ENCODE results near the gene FGF18.
"Not testable (repeated sequence)": the region's sequence is repeated elsewhere in the genome, so short reads cannot be mapped to it uniquely, and the experiment has no call there.

FGF18 gene, protein sequence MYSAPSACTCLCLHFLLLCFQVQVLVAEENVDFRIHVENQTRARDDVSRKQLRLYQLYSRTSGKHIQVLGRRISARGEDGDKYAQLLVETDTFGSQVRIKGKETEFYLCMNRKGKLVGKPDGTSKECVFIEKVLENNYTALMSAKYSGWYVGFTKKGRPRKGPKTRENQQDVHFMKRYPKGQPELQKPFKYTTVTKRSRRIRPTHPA

DNA sequence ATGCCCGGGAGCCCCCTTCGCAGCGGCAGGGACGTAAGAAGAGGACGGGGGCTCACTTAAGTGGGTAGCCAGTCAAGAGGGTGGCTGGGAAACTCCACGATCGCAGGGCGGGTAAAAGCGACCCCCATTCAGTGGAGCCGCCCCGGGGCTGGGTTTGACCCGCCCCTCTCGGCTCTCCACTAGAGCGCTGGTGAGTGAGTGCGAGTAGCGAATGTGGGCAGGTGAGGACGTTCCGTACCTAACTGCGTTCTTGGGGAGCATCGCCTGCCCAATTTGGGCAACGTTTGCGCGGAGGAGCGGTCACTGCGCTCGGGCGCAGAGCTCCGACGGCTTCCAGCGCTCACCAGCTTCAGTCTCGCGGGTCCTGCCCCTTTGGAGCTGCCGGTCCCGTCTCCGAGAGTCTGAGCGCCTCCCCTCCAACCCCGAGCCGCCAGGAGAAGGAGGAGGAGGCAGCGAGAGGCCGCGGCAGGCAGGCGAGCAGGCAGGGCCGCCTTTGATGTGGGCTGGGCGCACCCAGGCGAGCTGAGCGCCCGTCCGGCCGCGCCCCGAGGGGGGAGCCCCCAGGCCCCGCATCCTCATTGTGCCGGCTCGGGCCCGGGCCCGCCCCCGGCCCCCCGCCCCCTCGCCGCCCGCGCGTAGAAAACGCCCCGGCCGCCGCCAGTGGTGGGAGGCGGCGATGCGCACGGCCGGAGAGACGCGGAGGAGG, at the start of gene FGF18:
TSS of gene FGF18 (plus strand) at position 666 of the 706 bp plus-strand sequence. CDS start 553 bp downstream, outside the sequence.
- DNase-seq (ENCODE audit: low spot score), result peak; percentile 52

DNA sequence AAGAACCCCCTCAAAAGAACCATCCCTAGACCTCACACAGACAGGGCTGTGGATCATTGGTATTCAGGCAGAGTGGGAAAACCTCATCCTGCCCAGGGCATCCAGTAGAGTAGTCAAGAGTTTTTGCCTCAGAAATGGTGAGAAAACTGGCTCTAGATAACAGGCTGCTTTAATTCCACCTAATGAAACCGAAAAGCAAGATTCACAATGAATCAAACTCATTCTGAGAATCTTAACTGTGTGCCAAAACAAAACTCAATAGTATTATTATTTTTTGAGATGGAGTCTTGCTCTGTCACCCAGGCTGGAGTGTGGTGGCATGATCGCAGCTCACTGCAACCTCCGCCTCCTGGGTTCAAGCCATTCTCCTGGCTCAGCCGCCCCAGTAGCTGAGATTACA, 49.5 kb upstream of the FGF18 start:
- DNase-seq (ENCODE audit: low spot score), result no peak

DNA sequence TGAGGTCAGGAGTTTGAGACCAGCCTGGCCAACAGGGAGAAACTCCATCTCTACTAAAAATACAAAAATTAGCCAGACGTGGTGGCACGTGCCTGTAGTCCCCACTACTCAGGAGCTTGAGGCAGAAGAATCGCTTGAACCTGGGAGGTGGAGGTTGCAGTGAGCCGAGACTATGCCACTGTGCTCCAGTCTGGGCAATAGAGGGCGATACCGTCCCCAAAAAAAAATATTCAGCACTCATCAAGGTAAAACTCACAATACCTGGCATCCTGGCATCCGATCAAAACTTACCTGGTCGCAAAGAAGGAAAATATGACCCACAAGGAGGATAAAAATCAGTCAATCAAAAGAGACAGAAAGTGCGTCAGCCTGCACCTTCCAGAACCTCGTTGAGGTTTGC, 48.6 kb upstream of the FGF18 start:
- peak; percentile 14 for DNase-seq (ENCODE audit: low spot score)

DNA sequence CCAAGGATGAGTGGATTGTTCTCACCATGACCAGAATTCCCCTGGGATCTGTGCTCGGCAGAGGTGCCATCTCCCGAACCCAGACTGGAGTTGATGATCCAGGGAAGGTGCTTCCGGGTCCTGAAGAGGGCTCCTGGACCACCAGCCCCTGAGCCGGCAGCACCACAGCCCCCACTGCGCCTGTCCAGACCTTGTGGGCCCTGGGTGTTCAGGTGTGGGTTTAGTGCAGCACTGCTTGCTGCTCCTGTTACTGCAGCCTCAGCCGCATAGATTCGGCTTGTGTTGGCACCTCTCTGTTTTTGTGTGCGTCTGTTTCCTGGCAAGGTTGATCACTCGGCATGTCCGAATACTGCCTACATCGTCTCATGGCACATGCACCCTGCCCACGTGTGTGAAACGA, 48.1 kb upstream of the FGF18 start:
- DNase-seq (ENCODE audit: low spot score), result no peak

DNA sequence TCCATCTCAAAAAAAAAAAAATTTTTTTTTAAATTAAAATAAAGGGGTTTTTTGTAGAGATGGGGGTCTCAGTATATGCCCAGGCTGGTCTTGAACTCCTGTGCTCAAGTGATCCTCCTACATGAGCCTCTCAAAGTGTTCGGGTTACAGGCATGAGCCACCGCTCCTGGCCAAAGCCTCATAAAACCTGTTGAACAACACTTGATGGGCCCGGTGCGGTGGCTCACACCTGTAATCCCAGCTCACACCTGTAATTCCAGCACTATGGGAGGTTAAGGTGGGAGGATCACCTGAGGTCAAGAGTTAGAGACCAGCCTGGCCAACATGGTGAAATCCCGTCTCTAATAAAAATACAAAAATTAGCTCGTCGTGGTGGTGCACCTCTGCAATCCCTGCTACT, 39.5 kb upstream of the FGF18 start:
- DNase-seq (ENCODE audit: low spot score), result no peak

DNA sequence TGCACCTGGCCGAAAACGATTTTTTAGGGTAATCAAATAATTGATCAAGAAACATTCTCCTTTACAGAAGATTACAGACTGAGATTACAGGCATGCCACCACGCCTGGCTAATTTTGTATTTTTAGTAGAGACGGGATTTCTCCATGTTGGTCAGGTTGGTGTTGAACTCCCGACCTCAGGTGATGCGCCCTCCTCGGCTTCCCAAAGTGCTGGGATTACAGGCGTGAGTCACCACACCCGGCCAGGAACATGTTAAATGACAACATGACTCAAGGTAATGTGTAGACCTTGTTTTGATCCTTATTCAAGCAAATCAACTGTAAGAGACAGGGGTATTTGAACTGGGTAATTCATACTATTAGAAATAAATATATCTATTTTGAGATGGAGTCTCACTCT, 35.0 kb upstream of the FGF18 start:
- not testable (repeated sequence) for DNase-seq (ENCODE audit: low spot score)

DNA sequence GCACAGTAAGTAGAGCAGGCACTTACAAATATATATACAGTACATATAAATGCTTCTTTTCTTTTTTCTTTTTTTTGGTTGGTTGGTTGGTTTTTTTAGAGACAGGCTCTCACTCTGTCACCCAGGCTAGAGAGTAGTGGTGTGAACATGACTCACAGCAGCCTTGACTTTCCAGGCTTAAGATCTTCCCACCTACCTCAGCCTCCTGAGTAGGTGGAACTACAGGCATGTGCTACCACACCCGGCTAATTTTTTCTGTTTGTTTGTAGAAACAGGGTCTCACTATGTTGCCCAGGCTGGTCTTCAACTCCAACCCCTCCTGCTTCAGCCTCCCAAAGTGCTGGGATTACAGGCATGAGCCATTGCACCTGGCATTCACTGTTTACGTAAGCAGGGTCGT, 34.4 kb upstream of the FGF18 start:
- not testable (repeated sequence) for DNase-seq (ENCODE audit: low spot score)

DNA sequence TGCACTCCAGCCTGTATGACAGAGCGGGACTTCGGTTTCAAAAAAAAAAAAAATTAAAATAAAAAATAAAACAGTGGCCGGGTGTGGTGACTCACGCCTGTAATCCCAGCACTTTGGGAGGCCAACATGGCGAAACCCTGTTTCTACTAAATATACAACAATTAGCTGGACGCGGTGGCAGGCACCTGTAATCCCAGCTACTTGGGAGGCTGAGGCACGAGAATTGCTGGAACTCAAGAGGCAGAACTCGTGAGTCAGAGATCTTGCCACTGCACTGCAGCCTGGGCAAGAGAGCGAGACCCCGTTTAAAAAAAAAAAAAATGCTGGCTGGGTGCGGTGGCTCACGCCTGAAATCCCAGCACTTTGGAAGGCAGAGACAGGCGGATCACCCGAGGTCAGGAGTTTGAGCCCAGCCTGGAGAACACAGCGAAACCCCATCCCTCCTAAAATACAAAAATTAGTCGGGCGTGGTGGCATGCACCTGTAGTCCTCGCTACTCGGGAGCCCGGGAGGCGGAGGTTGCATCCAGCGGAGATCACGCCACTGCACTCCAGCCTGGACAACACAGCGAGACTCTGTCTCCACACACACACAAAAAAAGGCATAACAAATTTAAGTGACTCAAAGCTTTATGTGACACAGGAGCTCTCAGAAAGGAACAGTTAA, 33.3 kb upstream of the FGF18 start:
- no peak for DNase-seq (ENCODE audit: low spot score)

DNA sequence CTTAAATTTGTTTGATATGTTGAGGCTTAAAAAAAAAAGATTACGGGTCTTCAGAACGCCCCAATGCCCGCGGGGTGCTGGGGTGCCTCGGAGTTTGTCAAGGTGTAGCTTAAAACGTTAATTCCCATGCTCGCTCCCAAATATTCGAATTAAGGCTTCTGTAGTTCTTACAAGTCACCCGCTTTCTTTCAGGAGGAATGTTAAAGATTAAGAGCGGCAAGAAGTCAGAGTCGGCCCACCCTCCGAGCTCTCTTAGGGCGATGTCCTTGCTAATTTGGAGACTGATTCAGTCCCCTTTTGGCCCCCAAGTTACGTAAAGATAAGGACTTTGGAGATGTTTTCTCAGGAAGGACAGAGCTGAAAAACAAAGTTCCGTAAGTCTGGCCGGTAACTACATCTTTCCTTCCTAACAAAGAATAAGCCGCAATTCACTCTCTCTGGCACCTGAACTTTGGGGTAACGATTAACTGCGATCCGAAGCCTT, 32.5 kb upstream of the FGF18 start:
- DNase-seq (ENCODE audit: low spot score), result no peak

DNA sequence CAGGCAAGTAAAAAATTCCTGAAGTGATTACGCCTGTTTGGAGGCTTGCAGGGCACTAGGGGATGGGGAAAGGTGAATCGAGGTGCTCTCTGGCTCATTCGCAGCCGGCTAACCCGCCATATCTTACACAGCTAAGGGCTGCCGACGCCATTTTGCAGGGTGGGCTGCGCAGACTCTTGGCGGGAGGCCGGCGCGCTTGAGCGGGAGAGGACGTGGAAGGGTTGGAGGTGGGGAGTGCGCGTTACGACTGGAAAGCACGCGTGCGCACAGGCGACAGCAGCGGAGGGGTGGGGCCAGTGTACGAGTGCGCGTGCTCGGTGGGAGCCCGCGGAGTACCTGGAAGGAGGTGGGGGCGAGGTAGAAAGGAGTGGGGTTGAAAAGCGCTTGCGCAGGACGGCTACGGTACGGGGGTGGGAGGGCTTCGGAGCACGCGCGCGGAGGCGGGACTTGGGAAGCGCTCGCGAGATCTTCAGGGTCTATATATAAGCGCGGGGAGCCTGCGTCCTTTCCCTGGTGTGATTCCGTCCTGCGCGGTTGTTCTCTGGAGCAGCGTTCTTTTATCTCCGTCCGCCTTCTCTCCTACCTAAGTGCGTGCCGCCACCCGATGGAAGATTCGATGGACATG, 32.0 kb upstream of the FGF18 start, which contains the start of gene NPM1:
TSS of gene NPM1 (plus strand) at position 505 of the 625 bp plus-strand sequence. CDS start at position 605, 100 bp downstream.
- peak; percentile 99 for DNase-seq (ENCODE audit: low spot score)

DNA sequence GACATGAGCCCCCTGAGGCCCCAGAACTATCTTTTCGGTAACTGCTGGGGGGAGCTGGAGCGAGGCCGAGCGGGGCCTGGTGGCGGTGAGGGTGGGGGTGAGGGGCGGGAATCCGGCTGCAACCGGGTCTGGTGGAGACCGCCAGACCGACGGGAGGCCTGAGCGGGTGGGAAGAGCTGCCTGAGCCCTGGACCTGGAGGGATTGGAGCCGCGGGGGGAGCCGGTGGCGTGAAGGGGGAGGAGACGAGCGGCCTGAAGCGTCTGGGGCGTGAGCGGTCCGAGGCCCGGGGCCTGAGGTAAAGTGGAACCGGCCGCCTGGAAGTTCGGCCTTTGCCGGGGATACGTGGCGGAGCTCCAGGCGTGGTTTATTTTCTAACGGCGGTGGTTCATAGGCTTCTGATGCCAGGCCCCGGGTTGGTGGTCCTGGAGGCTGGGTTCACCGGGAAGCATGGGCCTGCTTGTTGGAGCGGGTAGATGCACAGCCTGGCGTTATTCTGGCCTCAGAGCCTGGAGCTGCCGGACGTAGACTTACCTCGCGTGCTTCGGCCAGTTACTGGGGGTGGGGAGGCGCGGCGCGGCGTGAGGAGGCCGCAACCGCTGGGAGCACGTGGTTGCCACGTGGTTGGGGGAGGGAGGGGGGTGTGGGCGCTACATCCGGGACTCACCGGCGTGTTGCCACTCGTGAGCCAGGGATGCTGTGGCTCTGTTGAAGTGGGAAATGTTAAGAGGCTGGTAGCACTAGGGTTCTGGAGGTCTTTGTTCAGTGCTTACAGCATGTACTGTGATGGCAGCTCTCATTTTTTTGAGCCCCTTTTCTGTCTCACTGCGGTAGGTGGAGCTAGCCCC, 31.3 kb upstream of the FGF18 start:
- DNase-seq (ENCODE audit: low spot score), result peak; percentile 57

DNA sequence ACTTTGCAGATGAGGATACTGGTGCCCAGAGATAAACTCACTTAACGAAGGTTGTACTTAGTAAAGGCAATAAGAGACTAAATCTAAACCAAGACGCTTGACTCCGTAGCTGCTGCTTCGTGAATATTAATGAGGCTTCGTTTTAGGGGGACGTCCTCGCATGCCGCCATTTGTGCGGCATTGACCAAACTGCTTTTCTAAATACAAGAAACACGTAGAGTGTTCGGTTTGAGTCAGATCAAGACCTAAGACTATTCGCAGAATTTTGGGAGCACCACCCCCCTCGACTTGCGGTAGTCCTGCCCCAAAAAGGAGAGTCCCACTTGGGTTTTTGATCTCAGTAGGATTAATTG, 30.7 kb upstream of the FGF18 start:
- DNase-seq (ENCODE audit: low spot score), result no peak

DNA sequence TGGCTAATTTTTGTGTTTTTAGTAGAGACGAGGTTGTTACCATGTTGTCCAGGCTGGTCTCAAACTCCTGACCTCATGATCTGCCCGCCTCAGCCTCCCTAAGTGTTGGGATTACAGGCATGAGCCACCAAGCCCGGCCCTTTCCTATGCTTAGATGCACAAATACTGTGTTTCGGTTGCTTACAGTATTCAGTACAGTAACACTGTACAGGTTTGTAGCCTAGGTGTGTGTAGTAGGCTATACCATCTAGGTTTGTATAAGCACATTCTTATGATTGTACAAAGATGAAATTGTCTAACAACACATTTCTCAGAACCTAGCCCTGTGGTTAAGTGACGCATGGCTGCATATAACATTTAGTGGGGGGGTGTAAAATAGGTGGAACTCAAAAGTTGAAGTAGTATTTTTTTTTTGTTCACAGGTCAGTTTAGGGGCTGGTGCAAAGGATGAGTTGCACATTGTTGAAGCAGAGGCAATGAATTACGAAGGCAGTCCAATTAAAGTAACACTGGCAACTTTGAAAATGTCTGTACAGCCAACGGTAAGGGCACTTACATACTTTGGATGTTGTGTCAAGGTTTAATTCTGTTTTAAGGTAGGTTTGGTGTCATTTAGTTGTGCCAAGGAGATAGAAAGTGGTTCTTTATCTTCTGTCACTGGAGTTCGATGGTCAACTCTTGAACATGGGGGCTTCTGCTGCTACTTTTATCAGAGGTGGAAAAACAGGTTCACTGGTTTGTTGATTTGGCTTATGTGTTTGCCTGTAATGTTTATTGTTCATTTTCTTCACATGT, 28.4 kb upstream of the FGF18 start:
- DNase-seq (ENCODE audit: low spot score), result no peak

DNA sequence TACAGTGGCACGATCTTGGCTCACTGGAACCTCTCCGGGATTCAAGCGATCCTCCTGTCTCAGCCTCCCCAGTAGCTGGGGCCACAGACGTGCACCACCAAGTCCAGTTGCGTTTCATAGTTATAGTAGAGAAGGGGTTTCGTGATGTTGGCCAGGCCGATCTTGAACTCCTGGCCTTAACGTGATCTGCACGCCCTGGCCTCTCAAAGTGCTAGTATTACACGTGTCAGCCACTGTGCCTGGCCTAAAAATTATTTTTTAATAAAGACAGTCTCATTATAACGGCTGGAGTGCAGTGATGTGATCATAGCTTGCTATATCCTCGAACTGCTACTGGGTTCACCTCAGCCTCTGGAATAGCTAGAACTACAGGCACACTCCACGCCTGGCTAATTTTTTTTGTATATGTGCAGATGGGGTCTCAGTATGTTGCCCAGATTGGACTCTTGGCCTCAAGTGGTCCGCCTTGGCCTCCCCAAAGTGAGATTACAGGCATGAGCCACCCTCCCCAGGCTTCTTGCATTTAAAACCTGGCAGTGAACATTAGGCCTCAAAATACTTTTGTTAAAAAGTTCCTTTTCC, 27.4 kb upstream of the FGF18 start:
- no peak for DNase-seq (ENCODE audit: low spot score)

DNA sequence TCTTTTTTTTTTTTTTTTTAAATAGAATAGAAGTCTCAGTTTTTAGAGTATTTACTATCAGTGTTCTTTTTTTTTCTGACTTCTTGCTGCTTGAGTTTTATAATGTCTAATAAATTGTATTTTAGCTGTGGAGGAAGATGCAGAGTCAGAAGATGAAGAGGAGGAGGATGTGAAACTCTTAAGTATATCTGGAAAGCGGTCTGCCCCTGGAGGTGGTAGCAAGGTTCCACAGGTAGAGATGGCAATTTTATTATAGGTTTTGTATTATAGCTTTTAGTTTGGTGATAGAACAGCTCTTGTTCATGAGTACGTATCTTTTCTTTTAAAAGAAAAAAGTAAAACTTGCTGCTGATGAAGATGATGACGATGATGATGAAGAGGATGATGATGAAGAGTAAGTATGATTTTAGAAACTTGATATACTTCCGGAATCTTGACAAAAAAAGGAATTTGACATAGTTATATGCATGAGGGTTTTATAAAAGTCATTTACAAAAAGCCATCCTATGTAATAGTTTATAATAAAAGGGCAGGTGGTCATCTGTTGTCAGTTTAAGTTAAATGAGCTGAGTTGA, 26.8 kb upstream of the FGF18 start:
- DNase-seq (ENCODE audit: low spot score), result no peak

DNA sequence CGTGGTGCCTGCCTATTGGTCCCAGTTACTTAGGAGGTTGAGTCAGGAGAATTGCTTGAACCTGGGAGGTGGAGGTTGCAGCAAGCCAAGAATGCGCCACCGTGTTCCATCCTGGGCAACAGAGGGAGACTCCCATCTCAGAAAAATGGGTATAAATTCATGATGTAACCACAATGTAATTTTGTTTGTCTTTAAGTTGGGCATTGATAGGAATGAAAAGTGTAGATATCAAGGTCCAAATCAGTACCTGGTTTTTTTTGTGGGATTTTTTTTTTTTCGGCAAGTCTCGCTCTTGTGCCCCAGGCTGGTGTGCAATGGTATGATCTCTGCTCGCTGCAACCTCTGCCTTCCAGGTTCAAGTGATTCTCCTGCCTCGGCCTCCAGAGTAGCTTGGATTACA, 24.4 kb upstream of the FGF18 start:
- no peak for DNase-seq (ENCODE audit: low spot score)

DNA sequence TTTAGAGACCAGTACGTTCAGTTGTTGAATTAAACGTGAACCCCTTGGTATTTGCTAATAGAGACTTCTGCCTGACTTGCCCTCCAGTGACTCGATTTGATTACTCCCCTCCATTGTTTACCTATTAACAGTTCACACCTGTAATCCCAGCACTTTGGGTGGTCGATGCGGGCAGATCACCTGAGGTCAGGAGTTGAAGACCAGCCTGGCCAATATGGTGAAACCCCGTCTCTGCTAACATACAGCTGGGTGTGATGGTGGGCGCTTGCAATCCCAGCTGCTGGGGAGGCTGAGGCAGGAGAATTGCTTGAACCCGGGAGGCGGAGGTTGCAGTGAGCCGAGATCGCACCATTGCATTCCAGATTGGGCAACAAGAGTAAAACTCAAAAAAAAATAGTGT, 22.9 kb upstream of the FGF18 start:
- DNase-seq (ENCODE audit: low spot score), result not testable (repeated sequence)

DNA sequence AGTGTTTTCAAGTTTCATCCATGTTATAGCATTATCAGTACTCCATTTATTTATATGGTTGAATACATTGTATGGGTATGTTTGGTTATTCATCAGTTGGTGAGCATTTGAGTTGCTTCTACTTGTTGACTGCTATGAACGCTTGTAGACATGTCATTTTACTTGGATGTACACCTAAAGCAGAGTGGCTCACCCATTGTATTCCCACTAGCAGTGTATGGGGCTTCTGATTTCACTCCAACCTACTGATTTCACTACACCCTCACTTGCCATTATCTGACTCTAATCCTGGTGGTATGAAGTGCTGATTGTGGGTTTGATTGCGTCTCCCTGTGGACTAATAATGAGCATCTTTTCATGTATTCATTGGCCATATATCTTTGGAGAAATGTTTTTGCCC, 22.3 kb upstream of the FGF18 start:
- DNase-seq (ENCODE audit: low spot score), result no peak

DNA sequence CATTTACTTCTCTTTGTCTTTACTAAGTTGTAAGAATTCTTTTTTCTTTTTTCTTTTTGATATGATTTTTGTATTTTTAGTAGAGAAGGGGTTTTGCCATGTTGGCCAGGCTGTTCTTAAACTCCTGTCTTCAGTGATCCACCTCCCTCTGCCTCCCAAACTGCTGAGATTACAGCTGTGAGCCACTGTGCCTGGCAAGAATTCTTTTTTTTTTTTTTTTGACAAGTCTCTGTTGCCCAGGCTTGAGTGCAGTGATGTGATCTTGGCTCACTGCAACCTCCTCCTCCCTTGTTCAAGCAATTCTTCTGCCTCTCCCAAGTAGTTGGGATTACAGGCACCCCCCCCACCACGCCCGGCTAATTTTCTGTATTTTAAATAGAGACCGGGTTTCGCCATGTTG, 21.8 kb upstream of the FGF18 start:
- DNase-seq (ENCODE audit: low spot score), result no peak

DNA sequence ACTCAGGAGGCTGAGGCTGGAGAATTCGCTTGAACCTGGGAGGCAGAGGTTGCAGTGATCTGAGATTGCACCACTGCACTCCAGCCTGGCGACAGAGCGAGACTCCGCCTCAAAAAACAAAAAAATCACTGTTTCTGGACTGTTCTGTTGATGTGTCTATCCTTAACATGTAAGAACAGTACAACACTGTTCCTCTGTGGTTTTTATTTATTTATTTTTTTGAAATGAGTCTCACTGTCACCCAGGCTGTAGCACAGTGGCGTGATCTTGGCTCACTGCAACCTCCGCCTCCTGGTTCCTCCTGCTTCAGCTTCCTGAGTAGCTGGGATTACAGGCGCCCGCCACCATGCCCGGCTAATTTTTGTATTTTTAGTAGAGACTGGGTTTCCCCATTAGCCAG, 20.8 kb upstream of the FGF18 start:
- DNase-seq (ENCODE audit: low spot score), result not testable (repeated sequence)
